ENCODE data around the gene POPDC3. TPM values are rescaled to one million over a fixed set of nuclear protein-coding genes. Genes with fewer than 3 reads are reported as not detected.

Gene POPDC3
- total RNA-seq, 1 experiment from 2014 or later: 0.62 TPM

DNA sequence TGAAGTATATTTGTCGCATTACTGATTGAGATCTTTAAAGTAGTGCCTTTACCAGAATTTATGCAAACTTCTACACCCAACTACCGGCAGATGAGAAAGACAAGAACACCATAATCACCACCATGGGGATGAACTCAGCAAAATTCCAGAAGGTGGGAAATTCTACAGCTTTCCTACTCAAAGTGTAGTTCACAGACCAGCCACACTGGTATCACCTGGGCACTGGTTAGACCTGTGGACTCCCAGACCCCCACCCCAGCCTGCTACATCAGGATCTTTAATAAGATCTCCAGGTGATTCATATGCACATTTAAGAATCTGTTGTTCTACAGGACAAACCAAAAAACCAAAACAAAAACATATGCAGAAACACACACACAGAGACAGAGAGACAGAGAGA is 67.9 kb downstream of the POPDC3 start:
- no peaks in the 10 kb centered on the region for H3K36me3 ChIP-seq (ENCODE audit: insufficient read depth, low read length, poor library complexity, severe bottlenecking)
- CTCF ChIA-PET: no interaction called here
- TF ChIP-seq CTCF (conservative IDR thresholded peaks at IDR 0.05; ENCODE audit: low read depth, low read length) (no peak), EZH2 (IDR thresholded peaks at IDR 0.05; ENCODE audit: borderline replicate concordance, low read depth, low read length, poor library complexity, severe bottlenecking) (no peak)
- DNase-seq (ENCODE audit: low spot score): no peak
- H3K9me3 ChIP-seq (ENCODE audit: low read depth, low read length, poor library complexity, severe bottlenecking): no peaks in the 10 kb centered on the region
- no peak overlapping the region for H3K4me3 ChIP-seq (ENCODE audit: low read depth, low read length, poor library complexity, severe bottlenecking)
- H3K27me3 ChIP-seq (replicated peaks; ENCODE audit: insufficient read depth, low read depth, low read length, poor library complexity): no peaks in the 10 kb centered on the region
- intact Hi-C loops (cut with micrococcal nuclease; ENCODE audit: unreplicated experiment): no loop called here
- no TSS peak for BruUV-seq (replicated peaks)
- H3K27ac ChIP-seq (ENCODE audit: low read depth, low read length, poor library complexity, severe bottlenecking): no peak overlapping the region
- POLR2A ChIA-PET (ENCODE audit: low non-redundant PET): no interaction called here
- no peaks in the 10 kb centered on the region for H3K4me1 ChIP-seq (ENCODE audit: insufficient read depth, low read length, poor library complexity, severe bottlenecking)

DNA sequence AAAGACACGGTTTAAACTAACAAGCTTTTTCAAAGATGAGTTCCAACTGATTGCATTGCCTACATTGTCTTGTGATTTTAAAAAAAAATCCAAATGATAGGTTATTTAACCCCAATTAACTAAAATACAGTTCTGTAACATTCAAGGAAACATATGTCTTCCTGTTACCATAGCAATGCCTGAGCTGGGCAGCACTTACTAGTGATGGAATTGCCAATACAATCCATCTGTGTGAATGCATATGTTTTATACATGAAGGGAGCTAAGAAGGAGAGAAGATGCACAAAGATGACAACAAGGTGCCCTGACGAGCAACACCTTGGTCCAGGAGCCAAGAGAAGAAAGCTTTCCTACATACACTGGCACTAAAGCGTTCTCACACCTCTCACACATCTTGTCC is 68.7 kb downstream of the POPDC3 start:
- Histone ChIP-seq H3K36me3 (ENCODE audit: insufficient read depth, low read length, poor library complexity, severe bottlenecking) (no peaks in the 10 kb centered on the region), H3K9me3 (ENCODE audit: low read depth, low read length, poor library complexity, severe bottlenecking) (no peaks in the 10 kb centered on the region), H3K4me3 (ENCODE audit: low read depth, low read length, poor library complexity, severe bottlenecking) (no peak overlapping the region), H3K27me3 (replicated peaks; ENCODE audit: insufficient read depth, low read depth, low read length, poor library complexity) (no peaks in the 10 kb centered on the region), H3K27ac (ENCODE audit: low read depth, low read length, poor library complexity, severe bottlenecking) (no peak overlapping the region), H3K4me1 (ENCODE audit: insufficient read depth, low read length, poor library complexity, severe bottlenecking) (no peaks in the 10 kb centered on the region)
- no TSS peak for BruUV-seq (replicated peaks)
- no peak for DNase-seq (ENCODE audit: low spot score)
- POLR2A ChIA-PET (ENCODE audit: low non-redundant PET): no interaction called here
- CTCF ChIA-PET: no interaction called here
- TF ChIP-seq EZH2 (IDR thresholded peaks at IDR 0.05; ENCODE audit: borderline replicate concordance, low read depth, low read length, poor library complexity, severe bottlenecking) (no peak), CTCF (conservative IDR thresholded peaks at IDR 0.05; ENCODE audit: low read depth, low read length) (no peak)
- intact Hi-C loops (cut with micrococcal nuclease; ENCODE audit: unreplicated experiment): no loop called here

DNA sequence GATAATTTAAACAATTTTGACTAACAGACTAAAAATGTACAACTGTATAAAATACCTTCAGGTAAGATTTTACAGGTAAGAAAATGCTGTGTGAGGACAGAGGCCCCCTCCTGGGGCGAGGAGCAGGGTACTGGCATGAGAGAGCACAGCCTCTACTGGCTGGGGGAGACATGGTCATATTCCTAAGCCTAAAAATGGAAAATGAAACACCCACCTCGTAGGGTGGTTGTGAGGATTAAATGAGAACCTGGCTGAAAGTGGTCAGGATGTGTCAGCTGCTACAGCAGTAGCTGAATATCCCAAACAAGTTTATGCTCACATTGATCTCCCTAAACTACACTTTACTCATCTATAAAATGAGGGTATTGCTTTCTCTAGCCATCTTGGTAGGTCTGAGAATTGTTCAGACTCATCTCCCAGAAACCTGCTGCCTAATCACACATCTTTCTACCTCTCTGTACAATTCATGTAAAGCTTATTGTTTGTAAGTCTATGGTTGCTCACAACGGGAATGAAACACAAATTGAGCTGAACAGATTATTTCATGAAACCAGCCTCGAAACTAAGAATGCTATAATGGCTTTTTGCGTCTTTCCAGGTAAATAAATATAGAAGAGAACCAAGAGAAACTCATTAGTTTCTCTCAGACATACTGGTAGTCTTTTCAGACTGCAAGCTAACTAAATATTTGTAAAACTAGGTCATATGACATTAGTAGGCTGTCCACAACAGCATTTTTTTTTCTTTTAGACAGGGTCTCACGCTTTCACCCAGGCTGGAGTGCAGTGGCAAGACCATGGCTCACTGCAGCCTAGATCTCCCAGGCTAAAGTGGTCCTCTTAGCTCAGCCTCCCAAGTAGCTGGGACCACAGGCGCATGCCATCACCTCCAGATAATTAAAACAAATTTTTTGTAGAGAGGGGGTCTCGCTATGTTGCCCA is 69.6 kb downstream of the POPDC3 start:
- no peak for DNase-seq (ENCODE audit: low spot score)
- intact Hi-C loops (cut with micrococcal nuclease; ENCODE audit: unreplicated experiment): no loop called here
- no TSS peak for BruUV-seq (replicated peaks)
- Histone ChIP-seq H3K27ac (ENCODE audit: low read depth, low read length, poor library complexity, severe bottlenecking) (no peak overlapping the region), H3K27me3 (replicated peaks; ENCODE audit: insufficient read depth, low read depth, low read length, poor library complexity) (no peaks in the 10 kb centered on the region), H3K4me1 (ENCODE audit: insufficient read depth, low read length, poor library complexity, severe bottlenecking) (no peaks in the 10 kb centered on the region), H3K9me3 (ENCODE audit: low read depth, low read length, poor library complexity, severe bottlenecking) (no peaks in the 10 kb centered on the region), H3K36me3 (ENCODE audit: insufficient read depth, low read length, poor library complexity, severe bottlenecking) (no peaks in the 10 kb centered on the region), H3K4me3 (ENCODE audit: low read depth, low read length, poor library complexity, severe bottlenecking) (no peak overlapping the region)
- no peak for TF ChIP-seq CTCF (conservative IDR thresholded peaks at IDR 0.05; ENCODE audit: low read depth, low read length)
- no peak for TF ChIP-seq EZH2 (IDR thresholded peaks at IDR 0.05; ENCODE audit: borderline replicate concordance, low read depth, low read length, poor library complexity, severe bottlenecking)
- POLR2A ChIA-PET (ENCODE audit: low non-redundant PET): no interaction called here
- CTCF ChIA-PET: no interaction called here
